Upper lobe of left lung (tissue), 6 donors: ENCODE results near the gene NDUFA13. TPM values are rescaled to one million over a fixed set of nuclear protein-coding genes. Genes with fewer than 3 reads are reported as not detected.

ENCODE experiments used
- ATAC-seq, 2 donors: fragments of 200-7000 bp; cut with Tn5 transposase; one replicate each; pipeline ENCODE4 v1.9.1; 2022; ENCODE audit warnings: mild to moderate bottlenecking in 2 of 2, moderate library complexity in 2 of 2; ENCODE audit not compliant: low FRiP score in 2 of 2
- DNase-seq, 2 donors: peaks; one replicate each; pipeline ENCODE4 v3.0.0-alpha.2; 2019 to 2020
- H3K27ac ChIP-seq, 4 donors: fragments of 200-600 bp; sonication (generic); one replicate each; pipeline ENCODE4 v1.5.1; 2016 to 2019
- H3K27me3 ChIP-seq, 4 donors: fragments of 200-600 bp; sonication (generic); one replicate each; pipeline ENCODE4 v1.5.1; 2017 to 2019
- H3K36me3 ChIP-seq, 4 donors: fragments of 200-600 bp; sonication (generic); one replicate each; pipeline ENCODE4 v1.5.1; 2016 to 2019
- H3K4me1 ChIP-seq, 4 donors: fragments of 200-600 bp; sonication (generic); one replicate each; pipeline ENCODE4 v1.5.1; 2018 to 2019
- H3K4me3 ChIP-seq, 4 donors: fragments of 200-600 bp; sonication (generic); one replicate each; pipeline ENCODE4 v1.5.1; 2017 to 2019; ENCODE audit warnings: mild to moderate bottlenecking in 2 of 4, moderate library complexity in 1 of 4
- H3K9me3 ChIP-seq, 4 donors: fragments of 200-600 bp; sonication (generic); one replicate each; pipeline ENCODE4 v1.5.1; 2018 to 2019
- EP300 ChIP-seq, 4 donors: sonication (generic); formaldehyde crosslinking; IDR thresholded peaks; one replicate each; pipeline ENCODE4 v1.5.1; 2017; ENCODE audit warnings: antibody characterized with exemption in 4 of 4, control low read depth in 2 of 4
- POLR2A ChIP-seq, 4 donors: fragments of 450-650 bp; IDR thresholded peaks; one replicate each; pipeline ENCODE4 v1.5.1; 2016 to 2017; ENCODE audit warnings: antibody characterized with exemption in 4 of 4, mild to moderate bottlenecking in 2 of 4
- POLR2AphosphoS5 ChIP-seq, 2 donors: sonication (generic); formaldehyde crosslinking; IDR thresholded peaks; one replicate each; pipeline ENCODE4 v1.5.1; 2017; ENCODE audit warnings: antibody characterized with exemption in 2 of 2
- WGBS, 2 donors: methylation state at CpG; one replicate each; pipeline ENCODE4 v1.1.5; 2017 to 2018; 5-methylcytosine and 5-hydroxymethylcytosine counted together
- total RNA-seq, 6 donors: library from RNA; depleted of rRNA in 4 of 6; stranded (reverse); fragments of >200 nt in 4 of 6; gene quantifications; one replicate each; pipeline versions ENCODE4 v1.1.0 to v1.2.1, GENCODE V29; 2016 to 2021
- TF ChIP-seq, protein P1 (sequence below), 6 experiments: fragments of 450-650 bp in 4 of 6; fragments of 200-600 bp in 2 of 6; sonication (generic) in 2 of 6; IDR thresholded peaks; one replicate each; pipeline ENCODE4 v1.5.1; 2016 to 2019; ENCODE audit warnings: antibody characterized with exemption in 6 of 6
- donor health status: DM: no; HTN: no; CAD: no; lungs with moderate emphysema.
- donor health status: DM: no; HTN: yes; CAD: no; lungs with severe emphysema.

NDUFA13 gene
- total RNA-seq, 6 donors from 2014 or later, result 24.3 to 305 (median 112) TPM

DNA sequence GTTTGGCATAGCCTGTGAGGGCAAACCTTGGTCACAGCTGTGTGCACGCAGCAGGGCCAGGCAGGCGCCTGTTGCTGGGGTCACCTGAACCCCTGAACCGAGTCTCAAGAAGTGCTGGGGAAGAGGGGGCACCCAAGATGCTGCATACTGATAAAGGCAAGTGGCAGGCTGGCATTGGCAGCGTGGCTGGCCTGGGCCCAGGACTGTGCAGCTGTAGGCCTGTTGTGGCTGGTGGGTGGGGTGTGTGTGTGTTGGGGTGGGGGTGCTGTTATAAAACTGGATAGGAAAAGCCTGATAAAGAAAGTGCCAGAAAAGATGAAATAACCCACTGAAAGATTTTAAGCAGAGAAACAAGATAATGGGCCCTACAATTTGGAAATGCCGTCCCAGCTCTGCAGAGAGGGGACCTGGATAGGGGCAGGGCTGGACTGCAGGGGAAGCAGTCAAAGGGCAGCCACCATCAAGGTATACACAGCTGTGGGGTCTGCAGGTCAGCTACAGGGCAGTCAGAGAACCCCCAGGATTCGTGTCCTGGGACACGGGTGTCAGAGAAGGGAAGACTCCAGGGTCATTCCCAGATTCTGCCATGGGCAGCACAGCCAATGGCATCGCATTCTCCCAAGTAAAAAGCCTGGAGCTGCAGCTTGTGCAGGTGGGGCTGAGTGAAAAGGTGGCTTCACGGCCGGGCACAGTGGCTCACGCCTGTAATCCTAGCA is 55.2 kb downstream of the NDUFA13 start:
- no peak overlapping the region for H3K4me3 ChIP-seq
- TF ChIP-seq POLR2A (IDR thresholded peaks at IDR 0.05), result no peak
- H3K4me1 ChIP-seq, result no peaks in the 10 kb centered on the region
- 90 to 91% methylated on average over 9 to 11 of the region's 11 CpGs for WGBS, 2 donors
- peak in 1 of 2 donors; percentile 27 for ATAC-seq
- peaks cover 0 to 5% (median 2%) of the 10 kb centered on the region in 4 donors for H3K36me3 ChIP-seq
- no peaks in the 10 kb centered on the region for H3K27me3 ChIP-seq
- no peaks in the 10 kb centered on the region for H3K9me3 ChIP-seq
- no peak for DNase-seq
- no peak overlapping the region for H3K27ac ChIP-seq

DNA sequence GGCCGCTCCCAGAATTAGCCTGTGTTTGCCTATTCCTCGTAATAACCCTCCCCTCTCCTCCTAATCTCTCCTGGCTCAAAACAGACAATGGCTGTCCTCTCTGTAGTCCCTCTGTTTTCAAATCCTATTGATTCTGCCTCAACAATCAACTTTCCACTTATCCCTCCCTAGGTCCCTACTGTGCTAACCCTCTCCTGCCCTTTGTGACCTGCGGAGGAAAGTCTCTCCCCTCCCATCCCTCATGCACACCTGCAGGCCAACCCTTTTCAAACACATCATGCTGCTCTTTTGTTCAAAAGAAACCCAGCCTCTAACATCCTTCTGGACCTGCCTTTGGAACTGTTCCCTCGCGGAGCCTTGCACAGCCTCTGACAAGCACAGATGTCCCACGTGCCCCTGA is 59.4 kb downstream of the NDUFA13 start:
- no peak for TF ChIP-seq POLR2A (IDR thresholded peaks at IDR 0.05)
- no peak for TF ChIP-seq EP300 (IDR thresholded peaks at IDR 0.05)
- TF ChIP-seq POLR2AphosphoS5 (IDR thresholded peaks at IDR 0.05), result no peak
- TF ChIP-seq, protein P1, sequence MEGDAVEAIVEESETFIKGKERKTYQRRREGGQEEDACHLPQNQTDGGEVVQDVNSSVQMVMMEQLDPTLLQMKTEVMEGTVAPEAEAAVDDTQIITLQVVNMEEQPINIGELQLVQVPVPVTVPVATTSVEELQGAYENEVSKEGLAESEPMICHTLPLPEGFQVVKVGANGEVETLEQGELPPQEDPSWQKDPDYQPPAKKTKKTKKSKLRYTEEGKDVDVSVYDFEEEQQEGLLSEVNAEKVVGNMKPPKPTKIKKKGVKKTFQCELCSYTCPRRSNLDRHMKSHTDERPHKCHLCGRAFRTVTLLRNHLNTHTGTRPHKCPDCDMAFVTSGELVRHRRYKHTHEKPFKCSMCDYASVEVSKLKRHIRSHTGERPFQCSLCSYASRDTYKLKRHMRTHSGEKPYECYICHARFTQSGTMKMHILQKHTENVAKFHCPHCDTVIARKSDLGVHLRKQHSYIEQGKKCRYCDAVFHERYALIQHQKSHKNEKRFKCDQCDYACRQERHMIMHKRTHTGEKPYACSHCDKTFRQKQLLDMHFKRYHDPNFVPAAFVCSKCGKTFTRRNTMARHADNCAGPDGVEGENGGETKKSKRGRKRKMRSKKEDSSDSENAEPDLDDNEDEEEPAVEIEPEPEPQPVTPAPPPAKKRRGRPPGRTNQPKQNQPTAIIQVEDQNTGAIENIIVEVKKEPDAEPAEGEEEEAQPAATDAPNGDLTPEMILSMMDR (IDR thresholded peaks at IDR 0.05), result no peak
- Histone ChIP-seq H3K36me3 (no peaks in the 10 kb centered on the region), H3K4me1 (no peaks in the 10 kb centered on the region), H3K4me3 (no peak overlapping the region), H3K27me3 (no peaks in the 10 kb centered on the region), H3K27ac (no peak overlapping the region), H3K9me3 (no peaks in the 10 kb centered on the region)
- ATAC-seq (no peak), DNase-seq (no peak)
- WGBS, 2 donors, result 80 to 81% methylated on average over 6 of the region's 6 CpGs

Other genes with a start within 250 kb of the NDUFA13 start
- 1 to 10 TPM in 1 of 6 donors, under 1 TPM in 2, not detected in 3; 0.30 to 1.0 (median 0.46) TPM for gene TM6SF2, start 242.9 kb upstream of the NDUFA13 start, total RNA-seq
- 10 to 100 TPM; 22.6 to 62.9 (median 42.6) TPM for gene SUGP1, start 195.7 kb upstream of the NDUFA13 start, total RNA-seq
- gene MAU2, start 195.4 kb upstream of the NDUFA13 start, total RNA-seq, result 100 to 1,000 TPM in 2 of 6 donors, 10 to 100 TPM in 4; 42.3 to 166 (median 64.2) TPM
- 100 to 1,000 TPM in 2 of 6 donors, 10 to 100 TPM in 4; 60.8 to 182 (median 88.0) TPM for gene GATAD2A, start 110.5 kb upstream of the NDUFA13 start, total RNA-seq
- 1 to 10 TPM; 1.7 to 7.3 (median 3.1) TPM for gene TSSK6, start 677 bp upstream of the NDUFA13 start, total RNA-seq
- 1 to 10 TPM in 4 of 6 donors, under 1 TPM in 2; 0.61 to 7.3 (median 4.8) TPM for gene YJEFN3, start 12.7 kb downstream of the NDUFA13 start, total RNA-seq
- gene CILP2, start 22.0 kb downstream of the NDUFA13 start, total RNA-seq, result under 1 TPM in 2 of 6 donors, not detected in 4; 0.14 to 0.37 TPM
- 10 to 100 TPM in 2 of 6 donors, 1 to 10 TPM in 4; 2.0 to 30.4 (median 5.8) TPM for gene PBX4, start 102.5 kb downstream of the NDUFA13 start, total RNA-seq
- gene LPAR2, start 112.0 kb downstream of the NDUFA13 start, total RNA-seq, result 10 to 100 TPM; 16.4 to 51.3 (median 24.1) TPM
- gene GMIP, start 127.4 kb downstream of the NDUFA13 start, total RNA-seq, result 100 to 1,000 TPM in 1 of 6 donors, 10 to 100 TPM in 5; 20.8 to 109 (median 49.1) TPM
- 100 to 1,000 TPM in 3 of 6 donors, 10 to 100 TPM in 3; 58.6 to 256 (median 97.4) TPM for gene ATP13A1, start 147.5 kb downstream of the NDUFA13 start, total RNA-seq
- gene ZNF101, start 152.6 kb downstream of the NDUFA13 start, total RNA-seq, result 10 to 100 TPM in 4 of 6 donors, 1 to 10 TPM in 2; 3.4 to 16.1 (median 11.1) TPM
- 10 to 100 TPM in 2 of 6 donors, 1 to 10 TPM in 4; 4.7 to 13.6 (median 5.1) TPM for gene ZNF14, start 216.9 kb downstream of the NDUFA13 start, total RNA-seq